Subcutaneous adipose tissue (tissue), 4 donors: ENCODE data around the gene RHCG. TPM values are rescaled to one million over a fixed set of nuclear protein-coding genes. Genes with fewer than 3 reads are reported as not detected.

Source experiments
- CTCF ChIP-seq: fragments of 450-650 bp; IDR thresholded peaks from one replicate; pipeline ENCODE4 v1.5.1; 2016; ENCODE audit warnings: low read depth, mild to moderate bottlenecking, control low read depth, antibody characterized with exemption, moderate library complexity
- total RNA-seq, 4 donors: library from RNA; depleted of rRNA; stranded (reverse); fragments of >200 nt; gene quantifications; one replicate each; pipeline ENCODE4 v1.1.0, GENCODE V29; 2016

RHCG gene
- 1 to 10 TPM in 1 of 4 donors, under 1 TPM in 1, not detected in 2; 0.82 to 1.9 TPM for total RNA-seq

- no peak for TF ChIP-seq CTCF
These were observed at the start of gene RHCG for GRCh38 chr15:89496155-89497098. Gene RHCG, minus strand, starts transcription at chr15:89496583. Its CDS starts 39 bp downstream, at chr15:89496544.

- no peak for TF ChIP-seq CTCF
These were observed 47.0 kb upstream of the RHCG start for GRCh38 chr15:89543389-89543788.

- no peak for TF ChIP-seq CTCF
These were observed 46.0 kb upstream of the RHCG start for GRCh38 chr15:89542369-89542768.

- no peak for TF ChIP-seq CTCF
These were observed 42.6 kb upstream of the RHCG start for GRCh38 chr15:89539027-89539426.

- TF ChIP-seq CTCF, result no peak
These were observed 37.6 kb upstream of the RHCG start for GRCh38 chr15:89533861-89534544.

GRCh38 chr15:89531796-89532537 lies 35.6 kb upstream of the RHCG start:
- TF ChIP-seq CTCF, result no peak
